ENCODE measurements around the gene RBP2.

Gene RBP2

GRCh38 chr3:139518306-139518705, 42.0 kb upstream of the RBP2 start:
- H3K4me1 ChIP-seq (ENCODE audit: control insufficient read depth in 1 of 2, insufficient read depth in 2 of 2, low read length in 2 of 2), result peaks cover 0 to 9% of the 10 kb centered on the region in 2 donors
- H3K9me3 ChIP-seq (ENCODE audit: control insufficient read depth in 1 of 2, low read length in 2 of 2), result no peaks in the 10 kb centered on the region
- H3K27ac ChIP-seq (ENCODE audit: low read depth, low read length), result no peak overlapping the region
- peaks cover 0 to 7% of the 10 kb centered on the region in 2 donors for H3K36me3 ChIP-seq (ENCODE audit: control insufficient read depth in 1 of 2, insufficient read depth in 2 of 2, low read length in 2 of 2)
- H3K4me3 ChIP-seq (ENCODE audit: low read depth in 1 of 2, low read length in 2 of 2), result no peak overlapping the region
- H3K27me3 ChIP-seq (ENCODE audit: control insufficient read depth in 1 of 2, insufficient read depth in 2 of 2, low read length in 2 of 2), result no peaks in the 10 kb centered on the region
- no peak overlapping the region for H3K9ac ChIP-seq (ENCODE audit: low read depth in 1 of 2, low read length in 2 of 2)

- H3K36me3 ChIP-seq (ENCODE audit: control insufficient read depth in 1 of 2, insufficient read depth in 2 of 2, low read length in 2 of 2), result peaks cover 0 to 7% of the 10 kb centered on the region in 2 donors
Measured at GRCh38 chr3:139517321-139518065, 41.2 kb upstream of the RBP2 start.

GRCh38 chr3:139514741-139515140, 38.4 kb upstream of the RBP2 start:
- no peak overlapping the region for H3K4me3 ChIP-seq (ENCODE audit: low read depth in 1 of 2, low read length in 2 of 2)
- peaks cover 0 to 4% of the 10 kb centered on the region in 2 donors for H3K4me1 ChIP-seq (ENCODE audit: control insufficient read depth in 1 of 2, insufficient read depth in 2 of 2, low read length in 2 of 2)
- H3K27ac ChIP-seq (ENCODE audit: low read depth, low read length), result no peak overlapping the region
- no peaks in the 10 kb centered on the region for H3K27me3 ChIP-seq (ENCODE audit: control insufficient read depth in 1 of 2, insufficient read depth in 2 of 2, low read length in 2 of 2)
- H3K9ac ChIP-seq (ENCODE audit: low read depth in 1 of 2, low read length in 2 of 2), result no peak overlapping the region
- H3K9me3 ChIP-seq (ENCODE audit: control insufficient read depth in 1 of 2, low read length in 2 of 2), result no peaks in the 10 kb centered on the region
- peaks cover 0 to 7% of the 10 kb centered on the region in 2 donors for H3K36me3 ChIP-seq (ENCODE audit: control insufficient read depth in 1 of 2, insufficient read depth in 2 of 2, low read length in 2 of 2)

More at GRCh38 chr3:139517321-139518065, 41.2 kb upstream of the RBP2 start:
- H3K27ac ChIP-seq (ENCODE audit: low read depth, low read length), result no peak overlapping the region
- H3K4me3 ChIP-seq (ENCODE audit: low read depth in 1 of 2, low read length in 2 of 2), result no peak overlapping the region
- no peak overlapping the region for H3K9ac ChIP-seq (ENCODE audit: low read depth in 1 of 2, low read length in 2 of 2)
- peaks cover 0 to 9% of the 10 kb centered on the region in 2 donors for H3K4me1 ChIP-seq (ENCODE audit: control insufficient read depth in 1 of 2, insufficient read depth in 2 of 2, low read length in 2 of 2)
- no peaks in the 10 kb centered on the region for H3K27me3 ChIP-seq (ENCODE audit: control insufficient read depth in 1 of 2, insufficient read depth in 2 of 2, low read length in 2 of 2)
- H3K9me3 ChIP-seq (ENCODE audit: control insufficient read depth in 1 of 2, low read length in 2 of 2), result no peaks in the 10 kb centered on the region

GRCh38 chr3:139509631-139510030, 33.3 kb upstream of the RBP2 start:
- no peak overlapping the region for H3K4me3 ChIP-seq (ENCODE audit: low read depth in 1 of 2, low read length in 2 of 2)
- H3K27me3 ChIP-seq (ENCODE audit: control insufficient read depth in 1 of 2, insufficient read depth in 2 of 2, low read length in 2 of 2), result no peaks in the 10 kb centered on the region
- H3K4me1 ChIP-seq (ENCODE audit: control insufficient read depth in 1 of 2, insufficient read depth in 2 of 2, low read length in 2 of 2), result peaks cover 15 to 17% of the 10 kb centered on the region in 2 donors
- H3K9me3 ChIP-seq (ENCODE audit: control insufficient read depth in 1 of 2, low read length in 2 of 2), result no peaks in the 10 kb centered on the region
- no peak overlapping the region for H3K9ac ChIP-seq (ENCODE audit: low read depth in 1 of 2, low read length in 2 of 2)
- H3K27ac ChIP-seq (ENCODE audit: low read depth, low read length), result no peak overlapping the region
- no peaks in the 10 kb centered on the region for H3K36me3 ChIP-seq (ENCODE audit: control insufficient read depth in 1 of 2, insufficient read depth in 2 of 2, low read length in 2 of 2)

- H3K4me3 ChIP-seq (ENCODE audit: low read depth in 1 of 2, low read length in 2 of 2), result no peak overlapping the region
- no peaks in the 10 kb centered on the region for H3K9me3 ChIP-seq (ENCODE audit: control insufficient read depth in 1 of 2, low read length in 2 of 2)
- no peaks in the 10 kb centered on the region for H3K27me3 ChIP-seq (ENCODE audit: control insufficient read depth in 1 of 2, insufficient read depth in 2 of 2, low read length in 2 of 2)
- H3K4me1 ChIP-seq (ENCODE audit: control insufficient read depth in 1 of 2, insufficient read depth in 2 of 2, low read length in 2 of 2), result peaks cover 15 to 31% of the 10 kb centered on the region in 2 donors
- H3K36me3 ChIP-seq (ENCODE audit: control insufficient read depth in 1 of 2, insufficient read depth in 2 of 2, low read length in 2 of 2), result no peaks in the 10 kb centered on the region
- H3K27ac ChIP-seq (ENCODE audit: low read depth, low read length), result peak overlapping the region; percentile 32
- peak overlapping the region in 1 of 2 donors; percentile 8 for H3K9ac ChIP-seq (ENCODE audit: low read depth in 1 of 2, low read length in 2 of 2)
Measured at GRCh38 chr3:139506766-139507165, 30.4 kb upstream of the RBP2 start.

- Histone ChIP-seq H3K9ac (ENCODE audit: low read depth in 1 of 2, low read length in 2 of 2) (peak overlapping the region in 1 of 2 donors; percentile 8), H3K36me3 (ENCODE audit: control insufficient read depth in 1 of 2, insufficient read depth in 2 of 2, low read length in 2 of 2) (no peaks in the 10 kb centered on the region), H3K4me1 (ENCODE audit: control insufficient read depth in 1 of 2, insufficient read depth in 2 of 2, low read length in 2 of 2) (peaks cover 15 to 35% of the 10 kb centered on the region in 2 donors), H3K9me3 (ENCODE audit: control insufficient read depth in 1 of 2, low read length in 2 of 2) (no peaks in the 10 kb centered on the region), H3K4me3 (ENCODE audit: low read depth in 1 of 2, low read length in 2 of 2) (no peak overlapping the region), H3K27me3 (ENCODE audit: control insufficient read depth in 1 of 2, insufficient read depth in 2 of 2, low read length in 2 of 2) (no peaks in the 10 kb centered on the region), H3K27ac (ENCODE audit: low read depth, low read length) (peak overlapping the region; percentile 32)
Measured at GRCh38 chr3:139505829-139506386, 29.6 kb upstream of the RBP2 start.

GRCh38 chr3:139499536-139499935, 23.2 kb upstream of the RBP2 start:
- Histone ChIP-seq H3K27me3 (ENCODE audit: control insufficient read depth in 1 of 2, insufficient read depth in 2 of 2, low read length in 2 of 2) (no peaks in the 10 kb centered on the region), H3K9me3 (ENCODE audit: control insufficient read depth in 1 of 2, low read length in 2 of 2) (no peaks in the 10 kb centered on the region), H3K9ac (ENCODE audit: low read depth in 1 of 2, low read length in 2 of 2) (no peak overlapping the region), H3K4me3 (ENCODE audit: low read depth in 1 of 2, low read length in 2 of 2) (no peak overlapping the region), H3K27ac (ENCODE audit: low read depth, low read length) (no peak overlapping the region), H3K4me1 (ENCODE audit: control insufficient read depth in 1 of 2, insufficient read depth in 2 of 2, low read length in 2 of 2) (peaks cover 0 to 23% of the 10 kb centered on the region in 2 donors), H3K36me3 (ENCODE audit: control insufficient read depth in 1 of 2, insufficient read depth in 2 of 2, low read length in 2 of 2) (no peaks in the 10 kb centered on the region)

- no peak overlapping the region for H3K4me3 ChIP-seq (ENCODE audit: low read depth in 1 of 2, low read length in 2 of 2)
- no peaks in the 10 kb centered on the region for H3K36me3 ChIP-seq (ENCODE audit: control insufficient read depth in 1 of 2, insufficient read depth in 2 of 2, low read length in 2 of 2)
- H3K27me3 ChIP-seq (ENCODE audit: control insufficient read depth in 1 of 2, insufficient read depth in 2 of 2, low read length in 2 of 2), result no peaks in the 10 kb centered on the region
- H3K4me1 ChIP-seq (ENCODE audit: control insufficient read depth in 1 of 2, insufficient read depth in 2 of 2, low read length in 2 of 2), result peaks cover 0 to 4% of the 10 kb centered on the region in 2 donors
- H3K9ac ChIP-seq (ENCODE audit: low read depth in 1 of 2, low read length in 2 of 2), result no peak overlapping the region
- H3K9me3 ChIP-seq (ENCODE audit: control insufficient read depth in 1 of 2, low read length in 2 of 2), result peaks cover 0 to 5% of the 10 kb centered on the region in 2 donors
- no peak overlapping the region for H3K27ac ChIP-seq (ENCODE audit: low read depth, low read length)
Measured at GRCh38 chr3:139493826-139494385, 17.6 kb upstream of the RBP2 start.

GRCh38 chr3:139491966-139492365, 15.7 kb upstream of the RBP2 start:
- H3K9me3 ChIP-seq (ENCODE audit: control insufficient read depth in 1 of 2, low read length in 2 of 2), result peaks cover 0 to 5% of the 10 kb centered on the region in 2 donors

GRCh38 chr3:139491027-139491700, 14.8 kb upstream of the RBP2 start:
- H3K9me3 ChIP-seq (ENCODE audit: control insufficient read depth in 1 of 2, low read length in 2 of 2), result peaks cover 0 to 5% of the 10 kb centered on the region in 2 donors
- H3K36me3 ChIP-seq (ENCODE audit: control insufficient read depth in 1 of 2, insufficient read depth in 2 of 2, low read length in 2 of 2), result no peaks in the 10 kb centered on the region
- peaks cover 0 to 4% of the 10 kb centered on the region in 2 donors for H3K4me1 ChIP-seq (ENCODE audit: control insufficient read depth in 1 of 2, insufficient read depth in 2 of 2, low read length in 2 of 2)
- H3K9ac ChIP-seq (ENCODE audit: low read depth in 1 of 2, low read length in 2 of 2), result no peak overlapping the region
- H3K27ac ChIP-seq (ENCODE audit: low read depth, low read length), result no peak overlapping the region
- H3K27me3 ChIP-seq (ENCODE audit: control insufficient read depth in 1 of 2, insufficient read depth in 2 of 2, low read length in 2 of 2), result no peaks in the 10 kb centered on the region
- H3K4me3 ChIP-seq (ENCODE audit: low read depth in 1 of 2, low read length in 2 of 2), result no peak overlapping the region

More at GRCh38 chr3:139491966-139492365, 15.7 kb upstream of the RBP2 start:
- Histone ChIP-seq H3K9ac (ENCODE audit: low read depth in 1 of 2, low read length in 2 of 2) (no peak overlapping the region), H3K4me3 (ENCODE audit: low read depth in 1 of 2, low read length in 2 of 2) (no peak overlapping the region), H3K27me3 (ENCODE audit: control insufficient read depth in 1 of 2, insufficient read depth in 2 of 2, low read length in 2 of 2) (no peaks in the 10 kb centered on the region), H3K36me3 (ENCODE audit: control insufficient read depth in 1 of 2, insufficient read depth in 2 of 2, low read length in 2 of 2) (no peaks in the 10 kb centered on the region), H3K27ac (ENCODE audit: low read depth, low read length) (no peak overlapping the region), H3K4me1 (ENCODE audit: control insufficient read depth in 1 of 2, insufficient read depth in 2 of 2, low read length in 2 of 2) (peaks cover 0 to 4% of the 10 kb centered on the region in 2 donors)

Data from duodenal mucosa (tissue), 2 donors.